SU-DHL-6 (cell line): Measurements from ENCODE around the gene CSHL1.
"Not testable (repeated sequence)": the region's sequence is repeated elsewhere in the genome, so short reads cannot be mapped to it uniquely, and the experiment has no call there.

ENCODE experiments used
- H2AFZ ChIP-seq: fragments of 200-600 bp; sonication (generic); 2 replicates; pipeline ENCODE4 v1.6.1; 2014; ENCODE audit warnings: low read depth, mild to moderate bottlenecking, moderate library complexity, mixed read lengths, antibody characterized with exemption, low read length; ENCODE audit not compliant: severe bottlenecking
- H3F3A ChIP-seq: fragments of 200-600 bp; shearing (Covaris generic); 2 replicates; pipeline ENCODE4 v1.6.0; 2016; ENCODE audit warnings: antibody characterized with exemption, mild to moderate bottlenecking; ENCODE audit not compliant: insufficient read depth
- H3K27ac ChIP-seq: fragments of 200-600 bp; sonication (generic); 2 replicates; pipeline ENCODE4 v1.5.1; 2016; ENCODE audit warnings: low read depth, mild to moderate bottlenecking, low read length, moderate library complexity, mixed read lengths
- H3K27me3 ChIP-seq: fragments of 200-600 bp; sonication (generic), shearing (Covaris generic); 2 replicates; pipeline ENCODE4 v1.6.0; 2014; ENCODE audit warnings: mild to moderate bottlenecking, low read length
- H3K36me3 ChIP-seq: fragments of 200-600 bp; sonication (generic); 2 replicates; pipeline ENCODE4 v1.6.1; 2014; ENCODE audit warnings: mild to moderate bottlenecking, low read length, mixed read lengths
- H3K4me2 ChIP-seq: fragments of 300-600, 200-600 bp; shearing (Covaris generic), sonication (generic); 2 replicates; pipeline ENCODE4 v1.6.0; 2014; ENCODE audit warnings: low read length, low read depth, mild to moderate bottlenecking; ENCODE audit not compliant: poor library complexity, severe bottlenecking
- H3K4me3 ChIP-seq: fragments of 200-600 bp; sonication (generic); 2 replicates; pipeline ENCODE4 v1.5.1; 2014; ENCODE audit warnings: antibody characterized with exemption, low read length, mild to moderate bottlenecking, mixed read lengths; ENCODE audit not compliant: insufficient read depth, poor library complexity, severe bottlenecking
- H3K79me2 ChIP-seq: fragments of 200-600 bp; sonication (generic); 2 replicates; pipeline ENCODE4 v1.6.1; 2014; ENCODE audit warnings: mild to moderate bottlenecking, low read length, moderate library complexity; ENCODE audit not compliant: insufficient read depth
- H3K9ac ChIP-seq: fragments of 200-600 bp; sonication (generic); 2 replicates; pipeline ENCODE4 v1.7.0; 2014; ENCODE audit warnings: mild to moderate bottlenecking, low read length
- H3K9me2 ChIP-seq: fragments of 200-600 bp; sonication (generic); replicated peaks from 2 replicates; pipeline ENCODE4 v1.6.1; 2014; ENCODE audit warnings: low read length; ENCODE audit not compliant: insufficient read depth
- H3K9me3 ChIP-seq: fragments of 200-600 bp; sonication (generic); 2 replicates; pipeline ENCODE4 v1.6.1; 2014; ENCODE audit warnings: low read length, mixed read lengths; ENCODE audit not compliant: insufficient read depth
- H4K20me1 ChIP-seq: fragments of 200-600 bp; sonication (generic); 2 replicates; pipeline ENCODE4 v1.6.1; 2014; ENCODE audit warnings: low read depth, mild to moderate bottlenecking, antibody characterized with exemption, low read length, moderate library complexity, mixed read lengths
- CTCF ChIP-seq: fragments of 200-600 bp; sonication (generic); IDR thresholded peaks from one replicate; pipeline ENCODE4 v1.5.1; 2017; ENCODE audit warnings: antibody characterized with exemption, mild to moderate bottlenecking, low read length, moderate library complexity; ENCODE audit not compliant: insufficient read depth, poor library complexity, severe bottlenecking
- EZH2phosphoT487 ChIP-seq: fragments of 200-600 bp; sonication (generic), shearing (Covaris generic); conservative IDR thresholded peaks from 2 replicates; pipeline ENCODE4 v1.6.1; 2018; ENCODE audit warnings: mild to moderate bottlenecking, antibody characterized with exemption, low read length, moderate library complexity, mixed read lengths

Gene CSHL1

GRCh38 chr17:63914471-63914870, 3.4 kb upstream of the CSHL1 start:
- TF ChIP-seq EZH2phosphoT487 (no peak), CTCF (no peak)
- Histone ChIP-seq H3K79me2 (no peaks in the 10 kb centered on the region), H3K9me3 (no peaks in the 10 kb centered on the region), H4K20me1 (no peaks in the 10 kb centered on the region), H3K9me2 (no peaks in the 10 kb centered on the region), H3K4me3 (no peak overlapping the region), H3K4me2 (no peak overlapping the region), H2AFZ (no peak overlapping the region), H3K36me3 (no peaks in the 10 kb centered on the region), H3F3A (peaks cover 2% of the 10 kb centered on the region; the same call in 1 of the 2 replicates), H3K27ac (no peak overlapping the region), H3K27me3 (no peaks in the 10 kb centered on the region), H3K9ac (no peak overlapping the region)

- no peak for TF ChIP-seq EZH2phosphoT487
- peak; percentile 23 for TF ChIP-seq CTCF
- Histone ChIP-seq H3K9me3 (no peaks in the 10 kb centered on the region), H3K9ac (no peak overlapping the region), H3K27me3 (no peaks in the 10 kb centered on the region), H3K4me3 (no peak overlapping the region), H3F3A (no peaks in the 10 kb centered on the region), H3K79me2 (no peaks in the 10 kb centered on the region), H2AFZ (no peak overlapping the region), H3K4me2 (no peak overlapping the region), H3K9me2 (no peaks in the 10 kb centered on the region), H4K20me1 (no peaks in the 10 kb centered on the region), H3K27ac (no peak overlapping the region), H3K36me3 (no peaks in the 10 kb centered on the region)
These were observed 621 bp upstream of the CSHL1 start for GRCh38 chr17:63911657-63912100.

- no peak overlapping the region for H3K4me3 ChIP-seq
- no peaks in the 10 kb centered on the region for H3K9me2 ChIP-seq
- H3K27me3 ChIP-seq, result no peaks in the 10 kb centered on the region
- no peak overlapping the region for H3K27ac ChIP-seq
- H4K20me1 ChIP-seq, result no peaks in the 10 kb centered on the region
- no peaks in the 10 kb centered on the region for H3K79me2 ChIP-seq
- H3K9me3 ChIP-seq, result no peaks in the 10 kb centered on the region
- H3K36me3 ChIP-seq, result no peaks in the 10 kb centered on the region
- no peak overlapping the region for H3K9ac ChIP-seq
- H3K4me2 ChIP-seq, result no peak overlapping the region
- TF ChIP-seq EZH2phosphoT487, result no peak
- TF ChIP-seq CTCF, result no peak
- H2AFZ ChIP-seq, result no peak overlapping the region
- H3F3A ChIP-seq, result no peaks in the 10 kb centered on the region
These were observed 962 bp downstream of the CSHL1 start for GRCh38 chr17:63910096-63910495.

DNA sequence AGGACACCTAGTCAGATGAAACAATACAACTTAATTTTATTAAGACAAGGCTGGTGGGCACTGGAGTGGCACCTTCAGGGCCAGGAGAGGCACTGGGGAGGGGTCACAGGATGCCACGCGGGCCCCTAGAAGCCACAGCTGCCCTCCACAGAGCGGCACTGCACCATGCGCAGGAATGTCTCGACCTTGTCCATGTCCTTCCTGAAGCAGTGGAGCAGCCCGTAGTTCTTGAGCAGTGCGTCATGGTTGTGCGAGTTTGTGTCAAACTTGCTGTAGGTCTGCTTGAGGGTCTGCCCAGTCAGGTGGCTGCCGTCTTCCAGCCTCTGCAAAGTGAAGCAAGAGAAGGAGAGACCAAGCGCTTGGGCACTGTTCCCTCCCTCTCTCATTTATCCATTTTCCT, 1.5 kb downstream of the CSHL1 start:
- H3K36me3 ChIP-seq, H3K9ac ChIP-seq, H3K9me2 ChIP-seq, H3K27ac ChIP-seq, H2AFZ ChIP-seq, H3K4me3 ChIP-seq, H4K20me1 ChIP-seq, H3K9me3 ChIP-seq, H3K4me2 ChIP-seq, H3F3A ChIP-seq, H3K27me3 ChIP-seq, H3K79me2 ChIP-seq: not testable (repeated sequence)

GRCh38 chr17:63907161-63907778, 3.8 kb downstream of the CSHL1 start:
- H3K36me3 ChIP-seq, H3K9me2 ChIP-seq, H2AFZ ChIP-seq, H3K9me3 ChIP-seq, H3K4me2 ChIP-seq, H3K4me3 ChIP-seq, H4K20me1 ChIP-seq, H3K27ac ChIP-seq, H3K79me2 ChIP-seq, H3K9ac ChIP-seq, H3K27me3 ChIP-seq, H3F3A ChIP-seq: not testable (repeated sequence)

DNA sequence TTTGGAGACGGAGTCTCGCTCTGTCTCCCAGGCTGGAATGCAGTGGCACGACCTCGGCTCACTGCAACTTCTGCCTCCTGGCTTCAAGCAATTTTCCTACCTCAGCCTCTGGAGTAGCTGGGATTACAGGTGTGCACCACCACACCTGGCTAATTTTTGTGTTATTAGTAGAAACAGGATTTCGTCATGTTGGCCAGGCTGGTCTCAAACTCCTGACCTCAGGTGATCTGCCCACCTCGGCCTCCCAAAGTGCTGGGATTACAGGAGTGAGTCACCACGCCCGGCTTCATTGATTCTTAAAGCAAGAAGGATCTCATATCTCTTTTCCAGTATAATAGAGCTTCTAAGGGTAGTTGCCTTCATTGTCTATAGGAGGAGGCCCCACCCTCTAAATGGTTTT, 6.3 kb downstream of the CSHL1 start:
- not testable (repeated sequence) for H3K36me3 ChIP-seq, H3K9me2 ChIP-seq, H3F3A ChIP-seq, H3K27me3 ChIP-seq, H3K9me3 ChIP-seq, H3K9ac ChIP-seq, H2AFZ ChIP-seq, H3K4me3 ChIP-seq, H3K4me2 ChIP-seq, H3K79me2 ChIP-seq, H3K27ac ChIP-seq, H4K20me1 ChIP-seq
